H1 (cell line): ENCODE measurements around the gene SH2D4B.

Source experiments
- ATF2 ChIP-seq: IDR thresholded peaks from 2 replicates; pipeline ENCODE4 v1.6.1; 2012; ENCODE audit warnings: low read length, inconsistent platforms
- CHD2 ChIP-seq: IDR thresholded peaks from 2 replicates; pipeline ENCODE4 v1.6.1; 2012; ENCODE audit warnings: low read length, improper control_type of control experiment
- CREB1 ChIP-seq: IDR thresholded peaks from 2 replicates; pipeline ENCODE4 v1.6.1; 2012; ENCODE audit warnings: inconsistent platforms
- HDAC2 ChIP-seq, 2 experiments: fragments of 300-600 bp in 1 of 2; sonication (generic) in 1 of 2; IDR thresholded peaks; 2 replicates each; pipeline ENCODE4 v1.6.1; 2011 to 2012; ENCODE audit warnings: low read depth in 2 of 2, low read length in 2 of 2, mild to moderate bottlenecking in 2 of 2, moderate library complexity in 2 of 2, borderline replicate concordance in 1 of 2, inconsistent platforms in 1 of 2
- HDAC6 ChIP-seq: IDR thresholded peaks from one replicate; pipeline ENCODE4 v1.7.1; 2012; ENCODE audit warnings: low read depth, mild to moderate bottlenecking, inconsistent platforms, low read length, moderate library complexity
- MAFK ChIP-seq: IDR thresholded peaks from 2 replicates; pipeline ENCODE4 v1.6.1; 2012; ENCODE audit warnings: low read depth, mild to moderate bottlenecking, improper control_type of control experiment, low read length
- NANOG ChIP-seq: IDR thresholded peaks from 2 replicates; pipeline ENCODE4 v1.6.1; 2011; ENCODE audit warnings: low read length, low read depth, mild to moderate bottlenecking, inconsistent platforms; ENCODE audit not compliant: insufficient read depth, poor library complexity, severe bottlenecking
- NRF1 ChIP-seq: IDR thresholded peaks from 2 replicates; pipeline ENCODE4 v1.6.1; 2011; ENCODE audit warnings: mild to moderate bottlenecking, low read depth, low read length, improper control_type of control experiment
- PHF8 ChIP-seq: fragments of 200-600 bp; sonication (generic); conservative IDR thresholded peaks from 2 replicates; pipeline ENCODE4 v1.7.1; 2012; ENCODE audit warnings: low read depth, mild to moderate bottlenecking, inconsistent platforms, low read length, moderate library complexity
- POLR2AphosphoS5 ChIP-seq: IDR thresholded peaks from 2 replicates; pipeline ENCODE4 v1.6.1; 2011; ENCODE audit warnings: low read depth, low read length
- TAF1 ChIP-seq: IDR thresholded peaks from 2 replicates; pipeline ENCODE4 v1.6.1; 2011; ENCODE audit warnings: mild to moderate bottlenecking, low read depth, low read length
- TF ChIP-seq, protein P1 (sequence below), 3 experiments: IDR thresholded peaks; 1 replicate in 2 of 3; 2 replicates in 1 of 3; pipeline versions ENCODE4 v1.5.1 to v1.6.1; 2011; ENCODE audit warnings: low read length in 3 of 3, mild to moderate bottlenecking in 3 of 3, inconsistent platforms in 2 of 3, low read depth in 1 of 3, moderate library complexity in 1 of 3; ENCODE audit not compliant: insufficient read depth in 1 of 3; ENCODE audit errors: control extremely low read depth in 1 of 3

DNA sequence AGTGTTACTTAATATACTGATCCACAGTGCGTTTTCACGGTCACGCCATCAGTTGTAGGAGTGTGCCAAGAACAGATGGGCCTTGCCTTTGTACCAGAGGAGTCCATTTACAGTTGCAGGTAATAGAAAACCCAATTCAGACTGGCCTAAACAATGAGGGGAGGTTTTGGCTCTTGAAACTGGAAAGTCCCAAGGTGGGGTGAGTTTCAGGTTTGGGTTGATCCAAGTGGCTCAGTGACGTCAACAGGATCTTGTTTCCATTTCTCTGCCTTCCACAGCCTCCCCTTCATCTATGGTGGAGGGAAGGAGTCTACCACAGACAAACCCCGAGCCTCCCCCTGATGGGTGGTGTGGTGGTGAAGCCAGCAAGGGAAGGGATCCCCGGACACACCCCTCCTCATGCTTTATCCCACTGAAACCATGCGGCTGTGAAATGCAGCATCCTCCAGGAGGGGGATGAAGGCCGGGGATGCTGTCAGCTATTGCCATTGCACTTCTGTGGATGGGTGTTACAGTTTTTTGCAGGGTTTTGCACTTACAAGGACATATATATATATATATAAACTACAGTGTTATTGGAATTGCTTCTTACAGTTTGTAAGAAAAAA is 14.8 kb upstream of the SH2D4B start:
- no peak for TF ChIP-seq CHD2
- TF ChIP-seq, protein P1, sequence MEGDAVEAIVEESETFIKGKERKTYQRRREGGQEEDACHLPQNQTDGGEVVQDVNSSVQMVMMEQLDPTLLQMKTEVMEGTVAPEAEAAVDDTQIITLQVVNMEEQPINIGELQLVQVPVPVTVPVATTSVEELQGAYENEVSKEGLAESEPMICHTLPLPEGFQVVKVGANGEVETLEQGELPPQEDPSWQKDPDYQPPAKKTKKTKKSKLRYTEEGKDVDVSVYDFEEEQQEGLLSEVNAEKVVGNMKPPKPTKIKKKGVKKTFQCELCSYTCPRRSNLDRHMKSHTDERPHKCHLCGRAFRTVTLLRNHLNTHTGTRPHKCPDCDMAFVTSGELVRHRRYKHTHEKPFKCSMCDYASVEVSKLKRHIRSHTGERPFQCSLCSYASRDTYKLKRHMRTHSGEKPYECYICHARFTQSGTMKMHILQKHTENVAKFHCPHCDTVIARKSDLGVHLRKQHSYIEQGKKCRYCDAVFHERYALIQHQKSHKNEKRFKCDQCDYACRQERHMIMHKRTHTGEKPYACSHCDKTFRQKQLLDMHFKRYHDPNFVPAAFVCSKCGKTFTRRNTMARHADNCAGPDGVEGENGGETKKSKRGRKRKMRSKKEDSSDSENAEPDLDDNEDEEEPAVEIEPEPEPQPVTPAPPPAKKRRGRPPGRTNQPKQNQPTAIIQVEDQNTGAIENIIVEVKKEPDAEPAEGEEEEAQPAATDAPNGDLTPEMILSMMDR (IDR thresholded peaks at IDR 0.05; ENCODE audit: control extremely low read depth in 1 of 3, insufficient read depth in 1 of 3, low read depth in 1 of 3, low read length in 3 of 3), result no peak
- no peak for TF ChIP-seq PHF8
- no peak for TF ChIP-seq POLR2AphosphoS5
- no peak for TF ChIP-seq MAFK
- TF ChIP-seq ATF2, result no peak
- no peak for TF ChIP-seq TAF1
- no peak for TF ChIP-seq NRF1
- TF ChIP-seq HDAC6, result no peak
- TF ChIP-seq CREB1, result no peak
- TF ChIP-seq NANOG, result no peak
- TF ChIP-seq HDAC2 (IDR thresholded peaks at IDR 0.05; ENCODE audit: borderline replicate concordance in 1 of 2, low read depth in 2 of 2, low read length in 2 of 2), result no peak
